GM12864 (cell line): Measurements from ENCODE around the gene ZNF541.

Source experiments
- DNase-seq: peaks from one replicate; pipeline ENCODE4 v3.0.0-alpha.2; 2011; ENCODE audit warnings: low read depth
- H3K4me3 ChIP-seq: 2 replicates; pipeline ENCODE4 v1.5.1; 2011; ENCODE audit warnings: mild to moderate bottlenecking, low read depth, low read length, control low read depth
- CTCF ChIP-seq: IDR thresholded peaks from 2 replicates; pipeline ENCODE4 v1.5.1; 2011; ENCODE audit warnings: low read depth, mild to moderate bottlenecking, moderate library complexity, low read length, control low read depth, inconsistent platforms; ENCODE audit errors: missing control alignments

Gene ZNF541

DNA sequence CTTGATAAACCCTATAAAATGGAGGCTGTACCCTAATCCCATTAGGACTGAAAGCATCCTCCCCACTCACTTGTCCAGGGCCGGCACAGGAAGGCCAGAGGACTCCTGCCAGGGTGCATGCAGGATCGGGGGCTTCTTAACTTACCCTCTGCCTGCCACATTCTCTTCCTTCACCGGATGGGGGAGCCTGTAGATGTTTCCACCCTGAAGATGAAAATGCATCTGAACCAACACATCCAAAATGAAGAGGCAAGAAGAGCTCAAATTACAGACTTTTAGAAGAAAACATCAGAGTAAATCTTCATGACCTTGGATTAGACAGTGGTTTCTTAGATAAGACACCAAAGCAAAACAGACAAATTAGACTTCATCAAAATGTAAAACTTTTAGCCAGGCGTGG is 32.2 kb downstream of the ZNF541 start:
- peak; percentile 31 for TF ChIP-seq CTCF
- H3K4me3 ChIP-seq: no peak overlapping the region
- DNase-seq: no peak

DNA sequence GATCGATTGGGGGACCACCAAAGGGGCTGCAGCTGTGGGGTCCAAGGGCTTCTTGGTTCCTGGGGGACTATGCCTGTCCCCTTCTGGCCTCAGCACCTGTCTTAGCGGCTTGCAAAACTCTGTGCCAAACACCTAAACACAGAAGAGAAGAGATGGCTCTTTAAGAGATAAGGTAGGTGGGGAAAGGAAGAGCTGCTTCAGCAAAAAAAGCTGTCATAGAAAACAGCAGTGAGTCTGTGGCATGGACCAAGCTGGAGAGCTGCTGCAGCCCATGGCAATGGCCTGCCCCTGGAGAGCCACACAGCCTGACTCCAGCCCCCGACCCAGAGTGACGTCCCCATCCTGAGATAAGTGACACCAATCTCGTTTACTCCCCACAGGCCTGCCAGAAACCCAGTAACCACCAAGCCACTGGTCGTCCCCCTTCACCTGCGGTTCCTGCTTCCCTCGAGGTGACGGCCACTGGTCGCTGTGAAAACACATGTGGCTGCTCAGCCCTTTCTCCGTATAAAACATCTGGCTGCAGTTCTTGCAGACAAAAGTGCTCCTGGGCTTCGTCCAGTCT is 33.1 kb downstream of the ZNF541 start:
- DNase-seq: no peak
- TF ChIP-seq CTCF: no peak
- H3K4me3 ChIP-seq: no peak overlapping the region

- no peak overlapping the region for H3K4me3 ChIP-seq
- no peak for TF ChIP-seq CTCF
- DNase-seq: no peak
These were observed 34.1 kb downstream of the ZNF541 start for GRCh38 chr19:47538812-47539211.

DNA sequence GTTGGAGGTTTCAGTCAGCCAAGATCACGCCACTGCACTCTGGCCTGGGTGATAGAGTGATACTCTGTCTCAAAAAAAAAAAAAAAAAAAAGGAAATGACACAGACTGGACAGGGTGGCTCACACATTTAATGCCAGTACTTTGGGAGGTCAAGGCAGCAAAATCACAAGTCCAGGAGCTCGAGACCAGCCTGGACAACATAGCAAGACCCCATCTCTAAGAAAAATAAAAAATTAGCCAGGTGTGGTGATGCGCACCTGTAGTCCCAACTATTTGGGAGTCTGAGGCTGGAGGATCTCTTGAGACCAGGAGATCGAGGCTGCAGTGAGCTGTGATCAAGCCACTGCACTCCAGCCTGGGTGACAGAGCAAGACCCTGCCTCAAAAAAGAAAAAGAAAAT is 35.5 kb downstream of the ZNF541 start:
- no peak for TF ChIP-seq CTCF
- no peak for DNase-seq
- no peak overlapping the region for H3K4me3 ChIP-seq

DNA sequence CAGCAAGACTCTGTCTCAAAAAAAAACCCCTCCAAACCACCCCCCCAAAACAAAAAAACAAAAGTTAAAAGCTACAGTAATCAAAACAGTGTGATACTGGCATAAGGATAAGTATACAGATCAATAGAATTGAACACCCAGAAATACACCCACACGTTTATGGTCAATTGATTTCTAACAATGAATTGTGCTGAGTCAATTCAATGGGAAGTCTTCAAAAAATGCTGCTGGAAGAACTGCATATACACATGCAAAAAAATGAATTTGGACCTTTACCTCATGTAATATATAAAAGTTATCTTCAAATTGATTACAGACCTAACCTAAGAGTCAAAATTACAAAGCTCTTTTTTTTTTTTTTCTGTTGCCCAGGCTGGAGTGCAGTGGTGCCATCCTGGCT is 38.3 kb downstream of the ZNF541 start:
- no peak for TF ChIP-seq CTCF
- no peak overlapping the region for H3K4me3 ChIP-seq
- no peak for DNase-seq

DNA sequence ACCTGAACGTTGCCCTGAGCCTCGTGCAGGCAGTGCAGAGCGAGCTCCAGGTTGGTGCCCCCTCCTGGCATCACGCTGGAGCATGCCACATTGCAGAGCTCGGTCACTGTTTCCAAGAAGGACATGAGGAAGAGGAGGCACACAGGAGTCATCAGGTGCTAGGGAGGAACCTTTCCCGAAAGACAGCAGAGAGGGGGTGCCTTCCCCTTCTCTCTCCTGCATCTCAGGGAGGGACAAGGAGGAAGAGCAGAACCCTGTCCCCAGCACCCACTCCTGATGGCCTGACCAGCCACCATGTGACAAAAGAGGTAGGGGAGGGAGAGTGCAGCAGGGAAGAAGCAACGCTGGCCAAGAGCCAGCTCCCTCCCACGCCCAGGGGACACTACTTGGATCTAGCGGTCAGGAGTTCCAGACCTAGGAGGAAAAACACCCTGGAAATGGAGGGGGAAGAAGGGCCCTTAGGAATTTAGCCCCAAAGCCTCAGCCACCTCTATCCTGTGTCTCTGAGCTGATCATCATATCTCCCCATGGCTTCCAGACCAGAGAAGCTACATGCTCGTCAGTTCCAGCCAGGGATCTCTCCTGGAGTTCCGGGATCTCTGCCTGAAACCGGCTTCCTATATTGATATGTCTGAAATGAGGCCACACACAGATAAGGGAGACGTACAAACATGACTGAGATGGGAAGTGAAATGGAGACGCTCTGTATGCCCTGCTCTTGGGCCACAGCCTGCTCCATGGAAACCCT is 41.1 kb downstream of the ZNF541 start:
- TF ChIP-seq CTCF: no peak
- no peak overlapping the region for H3K4me3 ChIP-seq
- DNase-seq: no peak
